D341Med (cell line): ENCODE results near the gene IL20RA.

Experiments used
- DNase-seq: peaks from one replicate; pipeline ENCODE4 v3.0.0; 2012; ENCODE audit warnings: low spot score

Gene IL20RA

GRCh38 chr6:137045222-137045789 lies 541 bp upstream of the IL20RA start:
- DNase-seq, result no peak

GRCh38 chr6:137043710-137044365 lies 927 bp downstream of the IL20RA start:
- DNase-seq, result peak; percentile 63

GRCh38 chr6:137040393-137040792 lies 4.4 kb downstream of the IL20RA start:
- DNase-seq, result no peak

- DNase-seq, result no peak
These were observed 5.8 kb downstream of the IL20RA start for GRCh38 chr6:137039010-137039409.

- no peak for DNase-seq
These were observed 8.0 kb downstream of the IL20RA start for GRCh38 chr6:137036566-137037300.

GRCh38 chr6:137033828-137034227 lies 10.9 kb downstream of the IL20RA start:
- DNase-seq, result no peak

- DNase-seq, result no peak
These were observed 13.6 kb downstream of the IL20RA start for GRCh38 chr6:137031122-137031521.

- no peak for DNase-seq
These were observed 15.9 kb downstream of the IL20RA start for GRCh38 chr6:137028912-137029311.

GRCh38 chr6:137025786-137026730 lies 18.7 kb downstream of the IL20RA start:
- DNase-seq, result no peak

GRCh38 chr6:137024237-137024990 lies 20.4 kb downstream of the IL20RA start:
- no peak for DNase-seq

- DNase-seq, result no peak
These were observed 24.0 kb downstream of the IL20RA start for GRCh38 chr6:137020776-137021175.

GRCh38 chr6:137019476-137020272 lies 25.1 kb downstream of the IL20RA start:
- no peak for DNase-seq

GRCh38 chr6:137017081-137017480 lies 27.7 kb downstream of the IL20RA start:
- DNase-seq, result no peak

- no peak for DNase-seq
These were observed 28.4 kb downstream of the IL20RA start for GRCh38 chr6:137016356-137016755.

GRCh38 chr6:137015943-137016342 lies 28.8 kb downstream of the IL20RA start:
- no peak for DNase-seq

- DNase-seq, result no peak
These were observed 30.8 kb downstream of the IL20RA start for GRCh38 chr6:137013738-137014602.

GRCh38 chr6:137013031-137013430 lies 31.7 kb downstream of the IL20RA start:
- no peak for DNase-seq

- no peak for DNase-seq
These were observed 33.4 kb downstream of the IL20RA start for GRCh38 chr6:137011406-137011805.

- no peak for DNase-seq
These were observed 34.5 kb downstream of the IL20RA start for GRCh38 chr6:137010128-137010718.
